HCT116 (cell line): ENCODE results near the gene FTSJ1.

Source experiments
- ELF1 ChIP-seq: IDR thresholded peaks from 2 replicates; pipeline ENCODE4 v1.6.1; 2012; ENCODE audit warnings: low read depth, borderline replicate concordance
- EZH2 ChIP-seq: fragments of 200-600 bp; sonication (generic); IDR thresholded peaks from 2 replicates; pipeline ENCODE4 v1.6.1; 2017; ENCODE audit warnings: antibody characterized with exemption, mixed run types
- MAX ChIP-seq: IDR thresholded peaks from 2 replicates; pipeline ENCODE4 v1.6.1; 2012
- POLR2A ChIP-seq: IDR thresholded peaks from 2 replicates; pipeline ENCODE4 v1.7.0; 2011; ENCODE audit warnings: borderline replicate concordance; ENCODE audit not compliant: insufficient read depth, insufficient read length; ENCODE audit errors: extremely low read depth
- POLR2AphosphoS5 ChIP-seq: IDR thresholded peaks from 2 replicates; pipeline ENCODE4 v1.6.1; 2011; ENCODE audit warnings: mild to moderate bottlenecking, low read depth, low read length, moderate library complexity
- RAD21 ChIP-seq: IDR thresholded peaks from 2 replicates; pipeline ENCODE4 v1.6.1; 2012; ENCODE audit warnings: low read depth, mild to moderate bottlenecking
- REST ChIP-seq: IDR thresholded peaks from 2 replicates; pipeline ENCODE4 v1.6.1; 2012; ENCODE audit warnings: low read depth
- ZFX ChIP-seq: fragments of 450-650 bp; IDR thresholded peaks from 2 replicates; pipeline ENCODE4 v1.6.1; 2017
- ZNF274 ChIP-seq: fragments of 200-500 bp; sonication (Bioruptor generic); IDR thresholded peaks from 2 replicates; pipeline ENCODE4 v1.6.1; 2014; ENCODE audit warnings: mild to moderate bottlenecking, low read depth, low read length, inconsistent platforms
- TF ChIP-seq, protein P1 (sequence below), 3 experiments: fragments of 200-600 bp in 1 of 3; sonication (generic) in 1 of 3; IDR thresholded peaks in 2 of 3; conservative IDR thresholded peaks in 1 of 3; 2 replicates each; pipeline ENCODE4 v1.5.1; 2012 to 2017; ENCODE audit warnings: low read depth in 2 of 3, low read length in 2 of 3, antibody characterized with exemption in 1 of 3, borderline replicate concordance in 1 of 3, control low read depth in 1 of 3, mild to moderate bottlenecking in 1 of 3, mixed read lengths in 1 of 3, mixed run types in 1 of 3, moderate library complexity in 1 of 3; ENCODE audit not compliant: insufficient read depth in 1 of 3

- TF ChIP-seq, protein P1, sequence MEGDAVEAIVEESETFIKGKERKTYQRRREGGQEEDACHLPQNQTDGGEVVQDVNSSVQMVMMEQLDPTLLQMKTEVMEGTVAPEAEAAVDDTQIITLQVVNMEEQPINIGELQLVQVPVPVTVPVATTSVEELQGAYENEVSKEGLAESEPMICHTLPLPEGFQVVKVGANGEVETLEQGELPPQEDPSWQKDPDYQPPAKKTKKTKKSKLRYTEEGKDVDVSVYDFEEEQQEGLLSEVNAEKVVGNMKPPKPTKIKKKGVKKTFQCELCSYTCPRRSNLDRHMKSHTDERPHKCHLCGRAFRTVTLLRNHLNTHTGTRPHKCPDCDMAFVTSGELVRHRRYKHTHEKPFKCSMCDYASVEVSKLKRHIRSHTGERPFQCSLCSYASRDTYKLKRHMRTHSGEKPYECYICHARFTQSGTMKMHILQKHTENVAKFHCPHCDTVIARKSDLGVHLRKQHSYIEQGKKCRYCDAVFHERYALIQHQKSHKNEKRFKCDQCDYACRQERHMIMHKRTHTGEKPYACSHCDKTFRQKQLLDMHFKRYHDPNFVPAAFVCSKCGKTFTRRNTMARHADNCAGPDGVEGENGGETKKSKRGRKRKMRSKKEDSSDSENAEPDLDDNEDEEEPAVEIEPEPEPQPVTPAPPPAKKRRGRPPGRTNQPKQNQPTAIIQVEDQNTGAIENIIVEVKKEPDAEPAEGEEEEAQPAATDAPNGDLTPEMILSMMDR (IDR thresholded peaks at IDR 0.05 in 2 of 3, conservative IDR thresholded peaks at IDR 0.05 in 1 of 3; ENCODE audit: borderline replicate concordance in 1 of 3, insufficient read depth in 1 of 3, low read depth in 2 of 3, low read length in 2 of 3): no peak
- no peak for TF ChIP-seq EZH2
- TF ChIP-seq ELF1: no peak
- no peak for TF ChIP-seq ZFX
- TF ChIP-seq POLR2A: no peak
- no peak for TF ChIP-seq POLR2AphosphoS5
- TF ChIP-seq RAD21: no peak
- no peak for TF ChIP-seq MAX
- TF ChIP-seq REST: no peak
- TF ChIP-seq ZNF274: no peak
Observed at GRCh38 chrX:48470833-48471118, 5.2 kb upstream of the FTSJ1 start.
